Dermis blood vessel endothelial cell (primary cell): ENCODE measurements around the gene RNF167. TPM values are rescaled to one million over a fixed set of nuclear protein-coding genes. Genes with fewer than 3 reads are reported as not detected.

Source experiments
- DNase-seq: peaks from one replicate; pipeline ENCODE4 v3.0.0; 2010
- total RNA-seq: library from RNA; depleted of rRNA; stranded (reverse); fragments of >200 nt; gene quantifications from 2 replicates; pipeline ENCODE4 v1.2.3, GENCODE V29; 2014

Gene RNF167
- total RNA-seq, 1 donor from 2014 or later, result 13.6 TPM

DNA sequence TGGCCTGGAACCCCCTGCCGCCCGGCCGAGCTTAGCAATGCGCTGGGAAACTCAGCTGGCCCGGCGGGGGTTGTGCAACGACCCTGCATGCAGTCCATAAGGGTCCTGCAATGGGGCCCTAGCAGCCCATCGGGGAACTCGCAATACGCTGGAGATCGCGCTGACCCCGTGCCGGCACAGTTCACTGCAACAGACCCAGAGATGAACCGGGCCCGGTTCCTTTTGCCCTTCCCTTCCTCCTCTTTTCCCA lies 597 bp upstream of the RNF167 start:
- DNase-seq, result no peak

DNA sequence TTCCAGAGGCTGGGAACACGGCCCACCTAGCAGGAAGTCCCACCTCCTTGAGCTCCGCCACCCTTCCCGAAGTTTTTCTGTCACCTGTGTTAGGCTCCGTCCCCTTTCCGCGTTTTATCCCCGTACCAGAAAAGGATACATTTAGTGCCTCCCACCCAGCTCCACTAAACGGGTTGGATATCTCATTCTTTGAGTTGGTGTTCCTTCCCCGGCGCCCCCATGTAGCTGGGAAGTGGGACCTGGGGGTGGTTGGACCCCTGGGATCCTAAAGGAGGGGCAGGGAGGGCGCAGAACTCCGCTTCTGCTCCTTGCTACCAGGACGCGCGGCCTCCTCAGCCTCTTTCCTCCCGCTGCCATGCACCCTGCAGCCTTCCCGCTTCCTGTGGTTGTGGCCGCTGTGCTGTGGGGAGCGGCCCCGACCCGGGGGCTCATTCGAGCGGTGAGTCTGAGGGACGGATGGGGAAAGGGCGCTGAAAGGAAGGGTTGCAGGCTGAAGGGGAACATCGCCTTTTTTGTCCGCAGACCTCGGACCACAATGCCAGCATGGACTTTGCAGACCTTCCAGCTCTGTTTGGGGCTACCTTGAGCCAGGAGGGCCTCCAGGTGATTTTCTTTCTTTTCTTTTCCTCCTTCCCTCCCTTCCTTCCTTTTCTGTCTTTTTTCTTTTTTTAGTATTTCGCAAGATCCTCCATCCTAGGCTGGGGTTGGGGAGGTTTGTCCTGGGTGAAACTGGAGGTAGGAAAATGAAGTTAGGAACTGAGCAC lies 669 bp downstream of the RNF167 start:
- DNase-seq, result no peak

DNA sequence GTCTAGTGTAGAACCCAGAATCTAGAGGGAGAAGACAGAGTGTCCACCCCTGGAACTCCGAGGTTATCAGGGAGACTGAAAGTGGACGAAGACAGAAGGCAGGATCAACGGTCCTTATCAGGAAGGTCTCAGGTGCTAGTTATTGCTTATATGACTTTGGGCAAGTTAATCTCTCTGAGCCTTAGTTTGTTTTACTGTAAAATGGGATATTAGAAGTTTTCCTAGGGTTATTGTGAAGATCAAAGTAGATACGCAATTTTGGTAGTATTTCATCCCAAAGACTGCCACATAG lies 1.2 kb downstream of the RNF167 start:
- no peak for DNase-seq

DNA sequence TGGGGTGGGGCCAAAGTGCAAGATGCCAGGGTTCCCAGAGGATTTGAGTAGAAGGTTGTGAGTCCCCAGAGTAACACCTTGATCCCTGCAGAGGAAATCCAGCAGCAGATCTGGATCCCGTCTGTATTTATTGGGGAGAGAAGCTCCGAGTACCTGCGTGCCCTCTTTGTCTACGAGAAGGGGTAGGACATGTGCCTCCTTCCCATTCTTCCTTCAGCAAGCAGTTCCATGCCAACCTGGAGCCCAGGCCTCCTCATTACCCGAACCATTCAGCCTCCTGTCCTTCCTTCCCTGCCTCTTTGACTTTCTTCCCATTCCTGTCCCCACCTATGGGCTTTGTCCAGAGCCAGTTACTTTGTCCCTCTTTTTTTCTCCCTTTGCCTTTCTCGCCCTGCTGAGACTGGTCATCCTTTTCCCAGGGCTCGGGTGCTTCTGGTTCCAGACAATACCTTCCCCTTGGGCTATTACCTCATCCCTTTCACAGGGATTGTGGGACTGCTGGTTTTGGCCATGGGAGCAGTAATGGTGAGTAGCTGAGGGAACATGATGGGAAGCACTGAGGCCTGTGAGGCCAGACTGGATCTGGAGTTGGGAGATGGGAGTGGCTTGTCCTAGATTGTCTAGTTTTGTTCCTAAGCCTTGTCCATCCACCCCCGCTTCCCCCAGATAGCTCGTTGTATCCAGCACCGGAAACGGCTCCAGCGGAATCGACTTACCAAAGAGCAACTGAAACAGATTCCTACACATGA lies 2.9 kb downstream of the RNF167 start:
- peak; percentile 41 for DNase-seq

DNA sequence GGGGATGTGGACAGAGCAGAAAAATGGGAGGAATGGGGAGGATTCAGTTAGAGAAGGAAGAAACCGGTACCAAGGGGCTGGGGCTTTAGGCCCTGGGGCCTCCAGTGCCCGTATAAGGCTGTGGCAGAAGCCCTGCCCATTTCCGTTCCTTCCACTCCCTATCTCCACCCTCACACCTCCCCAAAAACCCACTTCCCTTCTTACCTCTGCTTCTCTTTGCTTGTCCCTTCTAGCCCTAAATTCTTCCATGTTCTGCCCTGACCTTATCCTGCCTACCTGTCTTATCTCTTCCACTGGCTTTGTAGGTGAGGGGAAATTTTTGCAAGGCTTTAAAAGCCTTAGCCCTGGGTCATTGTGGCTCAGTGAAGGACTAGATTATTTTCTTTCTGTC lies 4.1 kb downstream of the RNF167 start:
- no peak for DNase-seq

DNA sequence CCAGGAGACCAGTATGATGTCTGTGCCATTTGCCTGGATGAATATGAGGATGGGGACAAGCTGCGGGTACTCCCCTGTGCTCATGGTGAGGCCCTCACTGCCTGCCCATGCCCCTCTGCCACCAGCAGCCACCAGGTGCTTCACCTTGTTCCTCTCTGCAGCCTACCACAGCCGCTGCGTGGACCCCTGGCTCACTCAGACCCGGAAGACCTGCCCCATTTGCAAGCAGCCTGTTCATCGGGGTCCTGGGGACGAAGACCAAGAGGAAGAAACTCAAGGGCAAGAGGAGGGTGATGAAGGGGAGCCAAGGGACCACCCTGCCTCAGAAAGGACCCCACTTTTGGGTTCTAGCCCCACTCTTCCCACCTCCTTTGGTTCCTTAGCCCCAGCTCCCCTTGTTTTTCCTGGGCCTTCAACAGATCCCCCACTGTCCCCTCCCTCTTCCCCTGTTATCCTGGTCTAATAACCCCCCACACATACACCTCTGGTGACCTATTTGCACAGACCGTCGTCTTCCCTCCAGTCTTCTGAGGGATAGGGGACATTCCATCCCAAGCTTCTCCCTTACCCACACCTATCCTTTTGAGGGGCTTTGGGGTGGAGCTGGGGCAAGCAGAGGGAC lies 4.6 kb downstream of the RNF167 start:
- no peak for DNase-seq

DNA sequence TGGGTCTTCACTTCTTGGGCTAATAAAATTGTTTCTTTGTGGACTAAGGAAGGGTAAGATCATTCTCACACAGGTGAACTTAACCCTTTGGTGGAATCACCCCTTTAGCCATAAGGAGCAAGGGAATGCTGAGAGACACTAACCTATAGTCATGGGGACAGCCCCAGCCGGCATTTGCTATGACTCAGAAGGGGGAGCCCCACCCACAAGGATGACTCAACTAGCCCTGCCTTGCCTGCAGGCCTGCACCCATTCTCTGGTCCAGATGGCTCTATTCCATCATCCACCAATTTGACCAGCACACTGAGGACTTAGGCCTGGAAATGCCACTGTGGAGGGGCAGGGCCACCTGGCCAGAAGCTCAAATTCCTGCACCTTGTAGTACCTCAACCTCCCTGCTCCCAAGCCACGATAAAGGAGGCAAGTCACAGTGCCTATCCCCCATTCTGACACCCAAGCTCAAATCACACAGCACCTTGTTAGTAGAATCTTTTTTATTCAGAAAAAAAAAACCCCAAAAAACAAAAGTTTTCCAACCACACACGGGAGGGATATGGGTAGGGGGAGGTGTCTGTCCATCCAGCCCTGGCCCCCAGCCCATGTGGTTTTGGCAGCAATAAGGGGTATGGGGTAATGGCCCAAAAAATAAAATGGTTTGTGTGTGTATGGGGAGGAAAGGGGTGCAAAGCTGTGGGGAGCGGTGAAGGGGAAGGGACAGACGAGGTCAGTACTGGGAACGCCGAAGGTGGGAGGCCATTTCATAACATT lies 5.3 kb downstream of the RNF167 start:
- DNase-seq, result peak; percentile 86

DNA sequence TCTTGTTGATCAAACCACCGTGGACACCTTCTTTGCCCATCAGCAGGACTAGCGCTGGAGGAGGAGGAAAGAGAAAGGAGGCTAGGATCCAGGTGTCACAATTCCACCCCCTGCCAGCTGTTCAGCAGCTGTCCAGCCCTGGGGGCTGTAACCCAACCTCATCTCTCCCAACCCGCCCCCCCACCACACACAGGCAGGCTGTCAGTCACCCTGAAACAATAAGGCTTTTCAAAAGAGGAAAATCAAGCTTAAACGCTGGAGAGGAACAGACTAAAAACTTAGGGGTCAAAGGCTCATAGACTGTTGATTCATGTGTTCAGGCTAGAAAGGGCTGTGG lies 5.8 kb downstream of the RNF167 start:
- DNase-seq, result no peak

DNA sequence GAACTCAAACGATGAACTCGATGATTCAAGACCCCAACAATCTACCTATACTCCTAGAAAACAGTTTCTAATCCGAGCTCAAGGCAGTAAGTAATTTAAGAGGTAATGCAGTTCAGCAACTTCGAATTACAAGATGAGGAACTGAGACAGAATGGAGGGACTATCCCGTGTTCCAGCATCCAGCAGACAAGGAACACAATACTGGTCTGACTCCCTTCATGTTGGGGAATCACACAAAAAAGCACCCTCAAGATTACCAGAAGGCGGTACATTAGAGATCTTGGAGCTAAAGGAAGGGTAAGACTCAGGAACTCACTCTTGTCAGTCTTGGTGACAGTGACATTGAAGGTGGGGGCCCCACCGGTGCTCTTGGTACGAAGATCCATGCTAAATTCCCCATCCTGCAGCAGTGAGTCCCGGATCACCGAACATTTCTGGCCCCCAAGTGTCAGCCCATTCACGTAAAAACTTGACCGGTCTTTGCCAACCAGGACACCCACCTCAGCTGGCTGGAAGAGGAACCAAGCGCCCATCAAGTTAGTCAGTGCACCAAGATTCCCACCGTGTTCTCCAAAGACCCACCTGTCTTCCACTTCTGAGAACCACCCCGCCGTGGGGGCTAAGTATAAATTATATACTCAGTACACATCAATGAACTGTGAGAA lies 6.4 kb downstream of the RNF167 start:
- DNase-seq, result no peak

DNA sequence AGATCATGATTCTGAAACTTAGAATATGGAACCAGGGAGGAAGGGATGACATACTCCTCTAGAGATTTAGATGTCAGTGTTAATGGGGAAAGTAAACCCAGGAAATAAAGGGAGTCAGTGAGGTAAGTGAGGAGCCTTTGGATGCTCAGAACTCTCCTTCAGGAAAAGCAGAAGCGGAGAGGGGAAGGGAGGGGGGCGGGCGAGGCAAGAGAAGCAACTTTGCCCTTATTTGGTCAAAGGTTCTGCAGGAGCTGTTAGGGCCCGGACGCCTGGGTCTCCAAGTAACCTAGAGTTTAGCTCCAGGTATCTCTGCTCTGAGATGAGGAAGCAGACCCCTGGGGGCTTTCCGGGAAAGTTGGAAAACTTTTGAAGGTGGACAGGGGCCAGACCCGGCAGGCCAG lies 6.9 kb downstream of the RNF167 start:
- DNase-seq, result no peak

DNA sequence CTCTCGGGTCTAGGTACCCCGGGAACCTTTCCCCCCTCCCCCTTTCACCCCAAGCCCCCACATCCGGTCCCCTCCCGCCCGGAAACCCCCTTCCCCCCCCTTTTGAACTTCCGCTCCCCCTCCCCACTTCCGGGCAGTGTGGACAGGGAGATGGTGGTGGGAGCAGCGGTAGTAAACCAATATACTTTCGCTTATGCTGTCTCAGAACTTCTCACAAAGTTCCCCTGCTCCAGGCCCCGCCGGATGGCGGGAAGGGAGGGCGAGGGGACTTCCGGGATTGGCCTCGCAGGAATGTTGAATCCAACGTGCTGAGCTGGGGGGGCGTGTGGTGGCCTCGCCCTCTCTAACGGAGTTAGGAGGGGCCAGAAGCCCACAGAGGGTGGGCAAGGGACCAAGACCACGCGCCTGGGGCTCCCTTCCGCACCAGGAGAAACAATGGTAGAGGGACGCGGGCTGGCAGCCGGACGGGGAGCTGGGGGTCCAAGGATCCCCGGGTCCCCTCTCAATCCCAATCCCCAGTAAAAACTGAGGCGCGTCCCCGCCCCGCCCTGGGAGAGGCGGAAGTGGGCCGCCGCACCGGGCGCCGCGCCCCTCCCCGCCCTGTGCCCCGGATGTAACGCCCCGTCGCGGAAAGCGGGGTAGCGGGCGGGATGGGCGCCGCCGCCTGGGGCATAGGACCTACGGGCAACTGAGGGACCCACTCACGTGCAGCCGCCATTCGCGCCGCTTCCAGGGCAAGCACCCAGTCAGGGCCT lies 7.5 kb downstream of the RNF167 start:
- peak; percentile 45 for DNase-seq

DNA sequence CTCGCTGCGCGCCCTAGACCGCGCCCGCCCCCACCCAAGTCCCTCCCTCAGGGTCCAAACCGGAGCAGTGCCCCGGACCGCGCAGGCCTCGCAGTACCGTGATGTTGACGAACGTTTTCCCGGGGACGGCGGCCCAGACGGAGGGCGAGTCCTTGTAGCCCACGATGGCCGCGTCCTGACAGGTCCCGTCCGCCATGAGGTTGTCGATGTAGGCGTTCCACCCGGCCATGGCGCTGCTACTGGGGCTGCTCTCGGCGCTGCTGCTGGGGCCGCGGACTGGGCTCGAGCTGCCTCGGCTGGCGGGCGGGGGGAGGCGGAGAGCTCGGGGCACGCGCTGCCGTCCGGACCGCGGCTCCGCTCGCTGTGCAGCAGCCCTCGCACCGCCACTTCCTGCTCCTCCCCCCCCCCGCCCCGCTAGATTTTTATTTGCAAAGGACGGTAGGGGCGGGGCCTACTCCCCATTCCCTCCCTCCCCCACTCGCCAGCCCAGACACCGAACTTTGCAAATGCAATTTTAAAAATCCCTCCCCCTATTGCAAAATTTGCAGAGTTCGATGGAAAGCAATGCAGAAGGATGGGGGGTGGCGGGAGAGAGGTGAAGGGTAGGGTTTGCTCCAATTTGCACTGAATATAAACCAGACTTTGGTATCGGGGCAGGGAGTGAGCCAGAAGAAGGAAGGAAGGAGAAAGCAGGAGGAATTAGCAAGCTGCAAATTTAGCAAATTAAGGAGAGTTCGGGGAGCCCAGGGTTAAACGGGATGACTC lies 8.3 kb downstream of the RNF167 start, which contains the start of gene PFN1:
PFN1 (minus strand) TSS at position 365 of the 765 bp plus-strand sequence; CDS start at position 229, 136 bp downstream.
- DNase-seq, result peak; percentile 88

DNA sequence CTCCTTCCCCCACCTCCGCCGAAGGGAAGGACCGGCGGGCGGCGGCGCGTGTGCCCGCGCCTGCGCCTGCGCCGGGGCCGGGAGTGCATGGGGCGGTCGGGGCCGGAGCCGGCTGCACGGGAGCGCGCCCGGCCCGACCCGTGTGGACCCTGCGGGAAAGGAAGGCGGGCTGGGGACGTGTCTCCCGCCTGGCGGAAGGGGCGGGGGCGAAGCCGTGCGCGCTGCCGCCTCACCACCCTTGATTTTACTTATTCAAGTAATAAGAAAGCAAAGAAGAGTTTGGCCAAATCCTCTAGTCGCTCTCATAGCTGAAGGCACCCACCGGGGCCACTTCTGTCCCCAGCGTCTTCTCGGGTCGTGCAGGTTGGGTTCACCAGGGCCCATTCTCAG lies 8.9 kb downstream of the RNF167 start:
- peak; percentile 91 for DNase-seq

DNA sequence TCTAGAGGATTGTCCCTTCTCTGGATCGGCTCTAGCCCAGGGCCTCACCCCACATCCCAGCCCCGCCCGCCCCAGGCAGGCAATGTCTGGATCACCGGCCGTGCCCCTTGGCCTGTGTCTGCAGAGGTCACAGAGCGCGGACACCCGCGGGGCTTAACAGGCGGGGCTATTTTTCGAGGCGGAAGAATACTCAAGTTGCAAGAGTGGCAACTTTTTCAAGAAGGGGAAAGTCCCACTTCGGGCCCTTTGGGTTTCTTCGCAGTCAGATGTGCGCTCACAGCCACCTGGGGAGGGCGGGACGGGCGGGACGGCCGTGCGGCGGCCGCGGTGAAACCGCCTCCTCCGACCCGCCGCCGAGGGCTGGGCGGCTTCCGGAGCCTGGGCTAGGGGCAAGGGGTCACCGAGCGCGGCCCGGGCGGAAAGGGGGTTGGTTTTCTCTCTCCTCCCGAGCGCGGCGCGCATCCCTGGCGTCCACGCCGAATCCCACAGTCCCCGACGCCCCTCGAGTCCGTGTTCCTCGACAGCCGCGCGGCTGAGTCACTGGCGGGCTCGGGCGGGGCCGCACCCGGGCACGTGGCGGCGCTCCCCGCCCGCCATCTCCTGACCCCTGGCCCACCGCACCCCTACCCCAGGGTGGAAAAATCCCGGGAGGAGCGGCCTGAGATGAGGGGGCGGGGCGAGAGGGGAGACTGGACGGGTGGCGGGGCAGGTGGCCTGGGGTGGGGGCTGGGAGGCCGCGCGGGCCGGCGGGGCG lies 9.4 kb downstream of the RNF167 start:
- DNase-seq, result peak; percentile 69

DNA sequence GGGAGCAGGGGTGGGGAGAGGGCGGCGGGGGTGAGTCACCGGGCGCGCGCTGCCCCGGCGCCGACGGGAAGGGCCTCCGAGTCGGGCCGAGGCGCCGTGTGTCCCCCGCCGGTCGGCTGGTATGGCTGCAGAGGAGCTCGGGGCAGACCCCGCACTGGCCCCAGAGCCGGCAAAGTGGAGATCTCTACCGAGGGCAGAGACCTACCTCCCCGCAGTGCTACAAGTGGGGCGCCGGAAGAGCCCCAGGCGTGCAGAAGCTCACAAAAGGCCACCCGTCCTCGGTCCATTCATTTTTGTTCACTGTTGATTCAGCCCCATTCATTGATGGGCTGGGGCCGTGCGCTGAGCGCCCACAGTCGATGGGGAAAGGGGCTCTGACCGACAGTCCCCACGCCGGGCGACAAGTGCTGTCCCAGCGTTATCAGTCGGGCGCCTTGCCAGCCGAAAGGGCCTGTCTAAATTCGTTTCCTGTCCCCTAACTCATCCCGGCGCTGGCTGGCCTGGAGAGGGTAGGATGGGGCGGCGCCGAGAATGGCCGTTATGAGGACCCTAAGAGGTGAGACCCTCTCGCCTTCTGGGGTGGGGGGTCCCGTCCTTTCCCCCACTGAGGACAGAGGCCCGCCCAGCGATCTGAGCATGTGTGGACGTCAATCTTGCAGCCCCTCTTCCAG lies 10.1 kb downstream of the RNF167 start:
- no peak for DNase-seq

DNA sequence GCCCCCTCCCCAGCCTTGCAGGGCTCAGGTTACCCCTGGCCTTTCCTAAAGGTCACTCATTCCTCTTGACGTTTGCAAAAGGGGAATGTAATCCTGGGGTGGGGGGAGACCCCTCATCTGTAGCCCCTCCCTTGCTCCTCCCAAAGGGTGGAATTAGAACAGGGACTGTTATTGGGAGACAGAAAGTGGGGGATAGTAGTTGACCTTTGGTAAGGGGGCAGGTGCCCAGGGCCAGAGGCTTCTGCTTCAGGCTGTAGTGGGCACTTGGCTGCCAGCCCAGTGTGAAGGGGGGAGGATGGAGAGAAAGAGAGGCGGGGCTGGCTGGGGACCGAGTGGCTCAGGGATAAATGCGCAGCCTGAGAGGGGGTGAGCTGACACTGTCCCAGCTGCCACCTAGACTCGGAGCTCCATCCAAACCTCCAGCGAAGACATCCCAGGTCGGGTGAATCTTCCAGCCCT lies 10.7 kb downstream of the RNF167 start, which contains the start of gene ENO3:
ENO3 (plus strand) TSS at position 374 of the 459 bp plus-strand sequence. CDS start 711 bp downstream, outside the sequence.
- DNase-seq, result no peak

DNA sequence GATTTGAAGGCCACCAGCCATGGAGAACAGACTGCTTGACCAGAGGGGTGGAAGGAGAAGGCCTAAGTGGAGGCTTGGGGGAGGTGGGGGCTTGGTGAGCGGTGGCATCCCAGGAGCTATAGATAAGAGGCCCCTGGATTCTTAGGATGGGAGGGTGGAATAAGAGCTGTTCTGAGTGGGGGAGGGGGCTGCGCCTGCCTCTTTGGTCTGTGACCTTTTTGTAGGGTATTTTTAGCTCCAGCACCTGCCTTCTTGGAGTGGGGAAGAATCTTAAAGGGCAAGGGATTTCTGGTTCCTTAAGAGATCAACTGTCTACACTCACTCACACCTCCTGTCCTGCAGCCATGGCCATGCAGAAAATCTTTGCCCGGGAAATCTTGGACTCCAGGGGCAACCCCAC lies 11.4 kb downstream of the RNF167 start:
- DNase-seq, result no peak

DNA sequence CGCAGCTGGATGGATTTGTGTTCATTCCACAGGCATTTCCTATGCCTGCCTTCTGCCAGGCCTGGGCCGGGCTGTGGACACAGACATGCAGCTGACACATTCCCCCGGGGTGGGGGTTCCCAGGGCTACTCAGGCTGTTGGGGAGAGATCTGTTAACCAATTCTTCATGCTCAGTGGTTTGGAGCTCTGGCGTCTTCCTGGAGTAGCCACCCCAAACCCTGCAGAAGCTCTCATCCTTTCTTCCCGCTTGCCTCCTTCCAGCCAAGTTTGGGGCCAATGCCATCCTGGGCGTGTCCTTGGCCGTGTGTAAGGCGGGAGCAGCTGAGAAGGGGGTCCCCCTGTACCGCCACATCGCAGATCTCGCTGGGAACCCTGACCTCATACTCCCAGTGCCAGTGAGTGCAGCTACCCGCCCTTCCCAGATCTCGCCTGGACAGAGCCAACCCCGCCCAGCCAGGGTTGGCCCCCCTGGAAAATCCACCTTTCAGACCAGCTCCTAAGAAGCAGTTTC lies 13.4 kb downstream of the RNF167 start:
- peak; percentile 34 for DNase-seq

DNA sequence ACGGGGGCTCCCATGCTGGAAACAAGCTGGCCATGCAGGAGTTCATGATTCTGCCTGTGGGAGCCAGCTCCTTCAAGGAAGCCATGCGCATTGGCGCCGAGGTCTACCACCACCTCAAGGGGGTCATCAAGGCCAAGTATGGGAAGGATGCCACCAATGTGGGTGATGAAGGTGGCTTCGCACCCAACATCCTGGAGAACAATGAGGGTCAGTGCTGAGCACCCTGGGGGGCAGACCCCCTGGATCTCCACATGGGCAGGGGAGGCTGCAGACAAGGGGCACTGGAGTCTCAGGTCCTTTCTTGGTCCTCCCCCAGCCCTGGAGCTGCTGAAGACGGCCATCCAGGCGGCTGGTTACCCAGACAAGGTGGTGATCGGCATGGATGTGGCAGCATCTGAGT lies 15.0 kb downstream of the RNF167 start:
- no peak for DNase-seq
